Mucosa of gallbladder (tissue), 1 donor: ENCODE results near the gene LYPD6B. TPM values are rescaled to one million over a fixed set of nuclear protein-coding genes. Genes with fewer than 3 reads are reported as not detected.

Experiments used
- DNase-seq: peaks from one replicate; pipeline ENCODE4 v3.0.0-alpha.2; 2020; ENCODE audit warnings: low spot score
- total RNA-seq: library from RNA; stranded (reverse); gene quantifications from one replicate; pipeline ENCODE4 v1.2.1, GENCODE V29; 2021
- donor health status: DM: no; HTN: no; CAD: no.

LYPD6B gene
- total RNA-seq, 1 donor from 2014 or later, result 98.5 TPM

GRCh38 chr2:149076863-149077412, 38.4 kb downstream of the LYPD6B start:
- DNase-seq, result no peak

GRCh38 chr2:149077861-149078260, 39.4 kb downstream of the LYPD6B start:
- no peak for DNase-seq

DNA sequence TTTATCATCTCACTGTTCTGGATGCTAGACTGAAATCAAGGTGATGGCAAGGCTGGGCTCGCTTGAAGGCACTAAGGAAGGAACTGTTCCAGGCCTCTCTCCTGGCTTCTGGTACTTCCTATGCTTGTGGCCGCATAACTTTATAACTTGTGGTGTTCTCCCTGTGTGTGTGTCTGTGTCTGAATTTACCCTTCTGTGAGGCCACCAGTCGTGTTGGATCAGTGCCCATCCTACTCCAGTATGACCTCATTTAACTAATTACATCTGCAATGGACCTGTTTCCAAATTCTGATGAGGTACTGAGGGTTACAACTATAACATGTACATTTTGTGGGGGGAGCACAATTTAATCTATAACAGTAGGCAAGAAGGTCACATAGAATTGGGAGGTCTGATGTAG, 41.6 kb downstream of the LYPD6B start:
- DNase-seq, result no peak

DNA sequence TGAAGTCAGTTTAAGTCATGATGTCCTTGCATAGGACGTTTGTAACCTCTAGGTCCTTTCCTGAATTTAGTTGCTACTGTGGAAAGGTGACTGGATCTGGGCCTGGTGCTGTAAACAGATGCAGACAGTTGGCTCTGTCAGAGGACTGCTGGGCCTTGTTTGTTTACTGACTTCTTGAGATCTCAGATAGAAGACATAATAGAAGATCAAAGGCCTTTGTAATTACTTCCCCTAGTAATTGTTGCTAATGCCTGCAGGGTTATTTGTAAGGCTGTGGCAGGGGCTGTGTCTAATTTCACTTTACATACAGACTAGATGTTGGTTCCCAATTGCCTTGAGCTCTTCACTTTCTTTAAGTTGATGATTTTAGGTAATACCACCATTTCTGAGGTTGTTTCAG, 42.5 kb downstream of the LYPD6B start:
- no peak for DNase-seq

- DNase-seq, result no peak
Measured at GRCh38 chr2:149082079-149082478, 43.6 kb downstream of the LYPD6B start.

- DNase-seq, result no peak
Measured at GRCh38 chr2:149082735-149083134, 44.2 kb downstream of the LYPD6B start.

- no peak for DNase-seq
Measured at GRCh38 chr2:149084924-149085795, 46.7 kb downstream of the LYPD6B start.

DNA sequence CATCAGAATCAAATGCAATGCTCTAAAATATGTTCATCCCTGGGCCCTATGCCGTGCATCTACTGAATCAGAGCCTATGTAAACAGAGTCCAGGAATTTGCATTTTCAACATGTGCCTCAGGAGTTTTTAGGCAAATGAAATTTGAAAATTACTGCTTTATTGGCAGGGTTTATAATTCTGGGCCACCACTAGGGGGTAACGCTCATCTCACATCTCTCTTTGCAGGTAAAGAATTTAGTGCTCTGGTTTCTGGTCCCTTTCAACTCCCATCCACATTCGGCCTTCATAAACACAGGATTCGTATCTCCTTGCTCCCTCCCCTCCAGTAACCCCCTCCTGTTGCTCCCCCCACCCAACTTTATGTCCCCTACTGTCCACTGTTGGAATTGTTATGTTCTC, 49.3 kb downstream of the LYPD6B start:
- DNase-seq, result no peak

DNA sequence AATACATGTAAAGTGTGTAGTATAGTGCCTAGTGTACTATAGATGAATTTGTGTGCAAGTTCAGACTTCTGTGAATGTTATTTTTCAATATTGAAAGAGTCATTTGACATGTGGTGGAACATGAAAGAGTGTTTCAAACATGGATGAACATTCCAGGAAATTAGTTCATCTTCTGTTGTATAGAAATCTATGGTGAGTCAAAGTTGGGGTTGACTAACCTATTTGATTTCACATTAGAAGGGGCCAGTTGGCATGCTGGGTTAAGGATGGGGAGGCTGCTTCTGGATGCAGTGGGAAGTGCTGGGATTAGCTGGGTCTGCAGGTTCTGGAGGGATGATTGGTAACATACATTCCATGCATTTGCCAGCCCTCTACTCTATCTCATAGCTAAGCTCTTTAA, 50.6 kb downstream of the LYPD6B start:
- DNase-seq, result no peak

DNA sequence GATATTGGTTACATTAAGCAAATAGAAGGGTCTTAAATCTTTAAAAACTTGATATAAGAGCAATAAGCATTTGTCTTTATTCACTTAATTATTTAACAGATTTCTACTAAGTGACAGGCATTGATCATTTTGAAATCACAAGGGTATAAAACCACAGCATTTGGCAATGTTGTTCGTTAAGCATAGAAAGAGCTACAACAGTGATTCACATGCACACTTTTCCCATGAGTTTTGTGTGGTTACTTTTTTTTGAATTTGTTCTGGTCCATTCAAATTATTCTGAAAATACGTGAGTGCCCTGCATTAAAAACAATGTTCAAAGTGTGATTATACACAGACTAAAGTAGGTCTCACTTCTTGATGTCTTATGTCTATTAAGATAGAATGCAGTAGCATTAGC, 52.2 kb downstream of the LYPD6B start:
- no peak for DNase-seq

DNA sequence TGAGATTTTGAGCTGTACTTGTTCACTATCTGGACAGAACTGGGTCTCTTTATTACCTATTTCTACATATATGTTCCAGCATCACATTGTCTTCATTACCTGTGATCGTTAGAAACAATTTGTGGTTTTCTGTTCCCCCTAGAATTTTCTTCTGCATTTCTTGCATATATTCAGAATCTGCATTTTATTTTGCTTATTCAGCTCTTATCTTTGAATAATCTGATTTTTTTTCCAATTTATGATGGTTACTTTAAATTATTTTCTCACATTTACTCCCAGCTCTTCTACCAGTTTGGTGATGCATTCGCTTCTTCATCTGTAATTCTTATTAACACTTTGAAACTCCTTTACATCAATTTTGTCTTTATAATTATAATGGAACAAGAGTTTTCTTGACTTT, 55.1 kb downstream of the LYPD6B start:
- DNase-seq, result no peak

DNA sequence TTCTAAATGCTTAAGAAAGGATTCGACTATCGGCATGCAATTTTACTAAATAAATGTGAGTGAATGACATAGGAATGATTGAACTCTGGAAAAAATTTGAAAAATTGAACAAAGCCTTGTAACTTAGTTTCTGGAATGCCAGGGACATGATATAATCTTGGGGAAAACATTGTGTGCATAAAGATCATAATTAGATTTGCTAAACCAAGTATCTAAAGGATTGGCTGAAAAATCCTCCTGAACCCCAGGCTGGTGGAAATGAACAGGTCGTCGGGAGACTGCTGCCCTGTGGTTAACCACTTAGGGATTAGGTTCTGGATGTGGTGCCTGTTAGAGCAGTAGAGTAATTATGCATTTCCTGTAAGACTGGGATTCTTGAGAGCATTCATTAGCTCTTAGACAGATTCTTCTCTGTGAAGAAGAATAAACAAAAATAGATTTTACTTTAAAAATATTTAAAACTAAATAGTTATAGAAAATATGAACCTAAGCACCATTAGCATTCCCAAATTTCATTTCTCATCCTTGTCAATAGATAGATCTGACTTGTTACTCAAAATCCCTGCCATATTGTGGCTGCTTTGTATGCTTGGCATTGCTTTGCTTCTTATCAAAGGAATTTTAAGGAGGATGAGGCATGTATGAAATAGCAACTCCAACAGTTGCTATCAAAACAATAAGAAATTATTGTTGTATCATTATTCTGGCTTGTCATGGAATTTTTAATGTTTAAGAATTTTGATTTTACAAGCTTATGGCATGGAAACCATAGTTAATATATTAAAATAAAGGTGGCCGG, 55.9 kb downstream of the LYPD6B start:
- DNase-seq, result no peak

DNA sequence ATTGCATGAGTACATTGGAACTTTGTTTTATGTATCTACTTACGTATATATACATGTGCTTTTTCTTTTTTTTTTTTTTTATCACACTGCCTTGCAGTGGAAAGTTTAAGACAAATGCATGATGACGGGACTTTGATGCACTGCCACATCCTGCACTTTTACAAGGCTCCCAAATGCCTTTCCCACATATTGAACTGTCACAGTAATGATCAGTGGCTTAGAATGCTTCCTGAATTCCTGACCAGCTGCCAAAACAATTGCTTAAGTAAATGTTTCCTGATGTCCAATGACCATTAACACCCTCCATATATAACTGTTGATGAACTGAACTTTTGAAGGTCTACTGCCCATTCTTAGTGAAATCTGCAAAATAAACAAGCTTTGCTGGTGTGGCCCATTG, 60.2 kb downstream of the LYPD6B start:
- DNase-seq, result peak; percentile 62

DNA sequence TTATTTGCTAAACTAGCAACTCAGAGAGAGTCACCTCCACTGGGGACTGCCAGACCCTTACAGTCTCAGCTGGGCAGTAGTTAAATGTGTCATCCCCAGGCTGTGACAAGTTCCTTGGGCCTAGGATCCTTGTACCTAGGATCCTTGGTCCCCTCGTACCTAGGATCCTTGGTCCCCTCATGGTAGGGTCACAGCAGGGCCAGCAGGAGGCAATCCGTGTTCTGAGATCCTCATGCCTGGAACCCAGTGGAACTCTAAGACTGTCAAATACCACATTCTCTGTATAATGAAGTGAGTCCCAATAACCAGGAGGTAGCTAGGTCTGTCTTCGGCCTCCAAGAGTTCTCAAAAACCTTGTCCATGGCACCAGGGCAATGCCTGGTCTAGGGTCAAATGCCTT, 60.8 kb downstream of the LYPD6B start:
- DNase-seq, result no peak

GRCh38 chr2:149100739-149101699, 62.5 kb downstream of the LYPD6B start:
- no peak for DNase-seq

GRCh38 chr2:149101818-149102217, 63.3 kb downstream of the LYPD6B start:
- DNase-seq, result no peak

- no peak for DNase-seq
Measured at GRCh38 chr2:149103081-149103620, 64.7 kb downstream of the LYPD6B start.

- DNase-seq, result no peak
Measured at GRCh38 chr2:149104221-149104620, 65.7 kb downstream of the LYPD6B start.

- no peak for DNase-seq
Measured at GRCh38 chr2:149112068-149112467, 73.6 kb downstream of the LYPD6B start.

DNA sequence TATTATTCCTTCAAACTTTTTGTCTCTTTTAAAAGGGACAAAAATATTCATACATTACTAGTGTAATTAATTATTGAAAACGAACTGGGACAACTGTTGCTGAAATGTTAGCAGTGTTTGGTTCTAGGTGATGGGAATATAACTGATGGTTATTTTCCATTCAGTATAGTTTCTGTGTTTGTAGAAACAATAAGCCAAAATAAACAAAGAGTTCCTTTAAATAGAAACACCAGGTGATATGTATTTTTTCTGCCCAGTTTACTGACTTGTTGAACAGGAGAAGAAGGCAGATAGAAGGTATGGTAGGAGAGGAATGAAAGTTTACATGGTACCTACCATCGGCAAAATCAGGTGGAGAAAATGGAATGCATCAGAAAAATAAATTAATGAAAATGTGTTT, 74.2 kb downstream of the LYPD6B start:
- DNase-seq, result no peak

DNA sequence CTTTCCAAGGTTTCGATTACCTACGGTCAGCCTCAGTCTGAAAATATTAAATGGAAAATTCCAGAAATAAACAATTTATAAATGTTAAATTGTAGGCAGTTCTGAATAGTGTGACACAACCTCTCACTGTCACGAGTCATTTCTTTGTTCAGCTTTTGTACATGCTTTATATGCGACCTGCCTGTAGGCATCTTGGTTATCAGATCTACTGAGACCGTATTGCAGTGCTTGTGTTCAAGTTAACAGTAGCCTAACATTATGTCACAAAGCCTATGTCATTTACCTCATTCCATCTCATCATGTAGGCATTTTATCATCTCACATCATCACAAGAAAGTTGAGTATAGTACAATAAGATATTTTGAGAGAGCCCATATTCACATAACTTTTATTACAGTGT, 77.3 kb downstream of the LYPD6B start:
- DNase-seq, result no peak
